IMR-90 (cell line): ENCODE measurements around the gene KLF13. TPM values are rescaled to one million over a fixed set of nuclear protein-coding genes. Genes with fewer than 3 reads are reported as not detected.

ENCODE experiments used
- ATAC-seq: fragments of 200-7000 bp; cut with Tn5 transposase; 2 replicates; pipeline ENCODE4 v1.9.1; 2020; ENCODE audit warnings: low read depth, mild to moderate bottlenecking, moderate library complexity
- BruUV-seq: library from RNA; stranded (reverse); fragments of 400-500 nt; replicated peaks from 2 replicates; lab custom pipeline; 2021; lab: Mats Ljungman, UMichigan
- CTCF ChIA-PET: fragments of 300-600 bp; formaldehyde crosslinking; extraction: SDS; loops from one replicate; lab custom pipeline; 2021; ENCODE audit warnings: antibody characterized with exemption; lab: Yijun Ruan, JAX
- POLR2A ChIA-PET: fragments of 300-600 bp; sonication (Branson Sonifier 250); formaldehyde crosslinking; loops from one replicate; lab custom pipeline; 2022; ENCODE audit warnings: antibody characterized with exemption; ENCODE audit not compliant: unreplicated experiment; lab: Charles Lee
- DNase-seq: peaks from one replicate; pipeline ENCODE4 v3.0.0; 2013
- H2AFZ ChIP-seq: replicated peaks from 2 replicates; pipeline ENCODE3; 2013; ENCODE audit warnings: low read length, mild to moderate bottlenecking; ENCODE audit not compliant: poor library complexity
- H2AK5ac ChIP-seq: 2 replicates; pipeline ENCODE4 v1.6.1; 2013; ENCODE audit warnings: low read depth, low read length, inconsistent platforms
- H2AK9ac ChIP-seq: replicated peaks from 2 replicates; pipeline ENCODE3; 2013; ENCODE audit warnings: mild to moderate bottlenecking, low read depth, low read length, moderate library complexity; ENCODE audit not compliant: poor library complexity
- H2BK120ac ChIP-seq: 2 replicates; pipeline ENCODE4 v1.6.1; 2013; ENCODE audit warnings: low read depth, low read length, inconsistent platforms
- H2BK15ac ChIP-seq: 3 replicates; pipeline ENCODE4 v1.6.1; 2013; ENCODE audit warnings: low read depth, low read length, inconsistent platforms
- H2BK20ac ChIP-seq: 2 replicates; pipeline ENCODE4 v1.6.1; 2013; ENCODE audit warnings: low read depth, mild to moderate bottlenecking, inconsistent platforms, low read length, moderate library complexity
- H2BK5ac ChIP-seq: 2 replicates; pipeline ENCODE4 v1.6.1; 2013; ENCODE audit warnings: mild to moderate bottlenecking, low read depth, low read length, inconsistent platforms; ENCODE audit not compliant: poor library complexity, severe bottlenecking
- H3K14ac ChIP-seq: replicated peaks from 2 replicates; pipeline ENCODE4 v1.6.1; 2013; ENCODE audit warnings: low read depth, low read length, inconsistent platforms
- H3K18ac ChIP-seq: 2 replicates; pipeline ENCODE4 v1.6.1; 2013; ENCODE audit warnings: low read depth, low read length, control low read depth
- H3K23ac ChIP-seq: 2 replicates; pipeline ENCODE4 v1.6.1; 2013; ENCODE audit warnings: low read depth, low read length, inconsistent platforms
- H3K27ac ChIP-seq: 2 replicates; pipeline ENCODE4 v1.5.1; 2013; ENCODE audit warnings: mild to moderate bottlenecking, control low read depth, low read length; ENCODE audit not compliant: insufficient read depth
- H3K27me3 ChIP-seq: 2 replicates; pipeline ENCODE4 v1.6.1; 2013; ENCODE audit warnings: low read length; ENCODE audit not compliant: control insufficient read depth, insufficient read depth
- H3K36me3 ChIP-seq: 2 replicates; pipeline ENCODE4 v1.6.1; 2013; ENCODE audit warnings: low read length, mixed read lengths; ENCODE audit not compliant: control insufficient read depth, insufficient read depth
- H3K4ac ChIP-seq: 2 replicates; pipeline ENCODE4 v1.6.1; 2013; ENCODE audit warnings: low read depth, low read length, inconsistent platforms
- H3K4me1 ChIP-seq: 2 replicates; pipeline ENCODE4 v1.6.1; 2013; ENCODE audit warnings: low read length, mixed read lengths; ENCODE audit not compliant: control insufficient read depth, insufficient read depth
- H3K4me2 ChIP-seq: 2 replicates; pipeline ENCODE4 v1.6.1; 2013; ENCODE audit warnings: low read depth, mild to moderate bottlenecking, control low read depth, low read length, moderate library complexity
- H3K4me3 ChIP-seq: 2 replicates; pipeline ENCODE4 v1.5.1; 2013; ENCODE audit warnings: low read depth, mild to moderate bottlenecking, control low read depth, low read length, moderate library complexity; ENCODE audit not compliant: insufficient read depth
- H3K56ac ChIP-seq: 2 replicates; pipeline ENCODE4 v1.6.1; 2013; ENCODE audit warnings: low read length, inconsistent platforms; ENCODE audit not compliant: insufficient read depth; ENCODE audit errors: extremely low read depth
- H3K79me1 ChIP-seq, 2 experiments: 2 replicates each; pipeline ENCODE4 v1.6.1; 2013; ENCODE audit warnings: low read length in 2 of 2, inconsistent platforms in 1 of 2, low read depth in 1 of 2
- H3K9ac ChIP-seq: 2 replicates; pipeline ENCODE4 v1.6.1; 2013; ENCODE audit warnings: low read depth, low read length, control low read depth
- H3K9me1 ChIP-seq: 2 replicates; pipeline ENCODE4 v1.6.1; 2013; ENCODE audit warnings: low read length, inconsistent platforms; ENCODE audit not compliant: insufficient read depth
- H3K9me3 ChIP-seq: 2 replicates; pipeline ENCODE4 v1.6.1; 2013; ENCODE audit warnings: low read length; ENCODE audit not compliant: control insufficient read depth, insufficient read depth
- H4K20me1 ChIP-seq: 2 replicates; pipeline ENCODE4 v1.6.1; 2013; ENCODE audit warnings: low read length, inconsistent platforms; ENCODE audit not compliant: insufficient read depth
- H4K5ac ChIP-seq: 2 replicates; pipeline ENCODE4 v1.6.1; 2013; ENCODE audit warnings: mild to moderate bottlenecking, low read depth, low read length, control low read depth
- H4K8ac ChIP-seq, 2 experiments: 2 replicates each; pipeline ENCODE4 v1.6.1; 2013; ENCODE audit warnings: low read depth in 2 of 2, low read length in 2 of 2, control low read depth in 1 of 2, inconsistent platforms in 1 of 2
- H4K91ac ChIP-seq: 2 replicates; pipeline ENCODE4 v1.6.1; 2013; ENCODE audit warnings: low read depth, low read length, inconsistent platforms; ENCODE audit not compliant: insufficient read depth
- BHLHE40 ChIP-seq: fragments of 150-350 bp; IDR thresholded peaks from 2 replicates; pipeline ENCODE4 v1.6.1; 2016; ENCODE audit warnings: mild to moderate bottlenecking, low read depth, low read length
- CEBPB ChIP-seq: IDR thresholded peaks from 2 replicates; pipeline ENCODE4 v1.6.1; 2012; ENCODE audit warnings: low read depth, low read length, improper control_type of control experiment
- CHD1 ChIP-seq: IDR thresholded peaks from 2 replicates; pipeline ENCODE4 v1.6.1; 2012; ENCODE audit warnings: low read depth, low read length, improper control_type of control experiment
- CTCF ChIP-seq: conservative IDR thresholded peaks from 2 replicates; pipeline ENCODE4 v1.5.1; 2012; ENCODE audit warnings: mild to moderate bottlenecking, low read depth, low read length, improper control_type of control experiment
- ELK1 ChIP-seq: fragments of 150-350 bp; IDR thresholded peaks from 2 replicates; pipeline ENCODE4 v1.6.1; 2016; ENCODE audit warnings: low read depth, mild to moderate bottlenecking, low read length, moderate library complexity, borderline replicate concordance
- FOS ChIP-seq: fragments of 150-350 bp; IDR thresholded peaks from 2 replicates; pipeline ENCODE4 v1.6.1; 2016; ENCODE audit warnings: low read depth, low read length
- MAFK ChIP-seq: IDR thresholded peaks from 2 replicates; pipeline ENCODE4 v1.6.1; 2012; ENCODE audit warnings: low read depth, low read length, improper control_type of control experiment
- MAZ ChIP-seq: IDR thresholded peaks from 2 replicates; pipeline ENCODE4 v1.6.1; 2012; ENCODE audit warnings: low read depth, mild to moderate bottlenecking, low read length, improper control_type of control experiment, moderate library complexity, borderline replicate concordance
- MXI1 ChIP-seq: IDR thresholded peaks from 2 replicates; pipeline ENCODE4 v1.6.1; 2012; ENCODE audit warnings: low read depth, mild to moderate bottlenecking, low read length, moderate library complexity, borderline replicate concordance
- NFE2L2 ChIP-seq: fragments of 150-350 bp; IDR thresholded peaks from 2 replicates; pipeline ENCODE4 v1.6.1; 2016; ENCODE audit warnings: low read depth, mild to moderate bottlenecking, low read length
- POLR2A ChIP-seq: IDR thresholded peaks from 2 replicates; pipeline ENCODE4 v1.6.1; 2012; ENCODE audit warnings: mild to moderate bottlenecking, low read depth, low read length
- RAD21 ChIP-seq: IDR thresholded peaks from 2 replicates; pipeline ENCODE4 v1.6.1; 2012; ENCODE audit warnings: low read length, improper control_type of control experiment
- RCOR1 ChIP-seq: IDR thresholded peaks from 2 replicates; pipeline ENCODE4 v1.6.1; 2012; ENCODE audit warnings: mild to moderate bottlenecking, low read length, improper control_type of control experiment; ENCODE audit not compliant: insufficient replicate concordance
- RFX5 ChIP-seq: IDR thresholded peaks from 2 replicates; pipeline ENCODE4 v1.8.0; 2012; ENCODE audit warnings: low read depth, mild to moderate bottlenecking, low read length, moderate library complexity
- SMC3 ChIP-seq: fragments of 150-350 bp; IDR thresholded peaks from 2 replicates; pipeline ENCODE4 v1.6.1; 2016; ENCODE audit warnings: low read depth, mild to moderate bottlenecking, antibody characterized with exemption, low read length, moderate library complexity
- WGBS, 2 experiments: methylation state at CpG; one replicate each; pipeline versions ENCODE4 v1.1.5 to v1.1.7; 2013; ENCODE audit warnings: missing lambda C conversion rate in 2 of 2; ENCODE audit not compliant: insufficient read length in 1 of 2; ENCODE audit errors: extremely low coverage in 2 of 2; 5-methylcytosine and 5-hydroxymethylcytosine counted together
- dilution Hi-C: fragments of 300-500 bp; cut with HindIII; formaldehyde crosslinking; loops from one replicate; pipeline ENCODE4 v1.14.3; 2018; ENCODE audit warnings: low sequenced_read_pairs; ENCODE audit not compliant: unreplicated experiment
- in situ Hi-C: fragments of 300-500 bp; cut with MboI; formaldehyde crosslinking; loops from 3 replicates; pipeline ENCODE4 v1.14.3; 2019; ENCODE audit warnings: low sequenced_read_pairs, inconsistent platforms, mixed read lengths
- intact Hi-C: fragments of 100-400 bp; cut with micrococcal nuclease; formaldehyde crosslinking; loops from 2 replicates; pipeline ENCODE4 v1.10.0; 2022
- polyA plus RNA-seq, 3 experiments: library from polyadenylated mRNA; depleted of rRNA; stranded (reverse); fragments of >200 nt; gene quantifications; 2 replicates each; pipeline ENCODE4 v1.2.3, GENCODE V29; 2012; ENCODE audit warnings: low replicate concordance in 1 of 3
- total RNA-seq: library from RNA; depleted of rRNA; stranded (reverse); fragments of >200 nt; gene quantifications from 2 replicates; pipeline ENCODE4 v1.2.3, GENCODE V29; 2012
- TF ChIP-seq, protein P1 (sequence below): fragments of 150-350 bp; IDR thresholded peaks from 2 replicates; pipeline ENCODE4 v1.6.1; 2017; ENCODE audit warnings: mild to moderate bottlenecking, antibody characterized with exemption, low read length, low read depth

The KLF13 gene
- total and polyA plus RNA-seq, 2 of the 4 experiments (the other 2 are of a cell fraction), result 9.5 to 10.6 TPM

DNA sequence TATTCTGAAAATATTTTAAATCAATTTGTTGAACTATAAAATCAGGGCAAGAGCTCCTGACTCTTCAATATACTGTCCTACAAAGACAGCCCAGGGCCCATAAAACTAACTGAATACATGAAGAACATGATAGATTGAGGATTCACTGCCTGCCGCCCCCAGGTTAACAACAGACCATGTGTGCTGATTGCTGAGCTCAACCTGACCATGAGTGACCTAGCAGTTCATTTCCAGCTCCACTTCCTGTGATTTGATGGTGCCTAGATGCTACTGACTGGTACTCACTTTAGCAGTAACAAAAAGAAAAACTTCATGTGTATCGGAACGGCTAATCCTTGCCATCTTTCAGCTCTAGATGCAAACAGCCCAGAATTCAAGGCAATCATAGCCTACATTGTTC, 9.6 kb upstream of the KLF13 start:
- Histone ChIP-seq H2BK120ac (no peak overlapping the region), H3K18ac (no peak overlapping the region), H3K4me1 (no peaks in the 10 kb centered on the region), H3K9me1 (no peaks in the 10 kb centered on the region), H2AK9ac (no peak overlapping the region), H3K9me3 (peaks cover 17% of the 10 kb centered on the region), H3K9ac (no peak overlapping the region), H2AFZ (no peak overlapping the region), H3K27ac (no peak overlapping the region), H2BK15ac (no peak overlapping the region), H2BK20ac (no peak overlapping the region), H4K8ac (no peak overlapping the region), H3K14ac (no peak overlapping the region), H3K4ac (no peak overlapping the region), H4K91ac (no peak overlapping the region), H3K4me2 (no peak overlapping the region), H3K4me3 (no peak overlapping the region), H3K36me3 (no peaks in the 10 kb centered on the region), H3K56ac (no peak overlapping the region), H3K27me3 (peaks cover 26% of the 10 kb centered on the region), H4K5ac (no peak overlapping the region), H4K20me1 (no peaks in the 10 kb centered on the region), H3K23ac (no peak overlapping the region), H3K79me1 (no peaks in the 10 kb centered on the region), H2AK5ac (no peak overlapping the region), H2BK5ac (no peak overlapping the region)
- intact Hi-C loops, result no loop called here
- DNase-seq (no peak), ATAC-seq (no peak)
- TF ChIP-seq MAZ (no peak), CTCF (no peak), CHD1 (no peak), NFE2L2 (no peak), RAD21 (no peak), RFX5 (no peak), POLR2A (no peak), MAFK (no peak), FOS (no peak), MXI1 (no peak), BHLHE40 (no peak), RCOR1 (no peak), CEBPB (no peak), SMC3 (no peak), ELK1 (no peak)
- TF ChIP-seq, protein P1, sequence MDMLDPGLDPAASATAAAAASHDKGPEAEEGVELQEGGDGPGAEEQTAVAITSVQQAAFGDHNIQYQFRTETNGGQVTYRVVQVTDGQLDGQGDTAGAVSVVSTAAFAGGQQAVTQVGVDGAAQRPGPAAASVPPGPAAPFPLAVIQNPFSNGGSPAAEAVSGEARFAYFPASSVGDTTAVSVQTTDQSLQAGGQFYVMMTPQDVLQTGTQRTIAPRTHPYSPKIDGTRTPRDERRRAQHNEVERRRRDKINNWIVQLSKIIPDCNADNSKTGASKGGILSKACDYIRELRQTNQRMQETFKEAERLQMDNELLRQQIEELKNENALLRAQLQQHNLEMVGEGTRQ, result no peak
- ChIA-PET CTCF (interaction anchor here (0.5 kb wide), 1 partner anchor 14 kb away, joined by 3 read pairs; no protein-coding TSS in a partner anchor), POLR2A (no interaction called here)
- in situ Hi-C loops, result loop anchor here (10.0 kb wide), 1 partner anchor 112 kb away; no protein-coding TSS in a partner anchor
- dilution Hi-C loops, result no loop called here
- 80% methylated on average over 1 of the region's 3 CpGs; no CpG with 5 or more reads in 1 of the 2 experiments for WGBS, 2 experiments
- no TSS peak for BruUV-seq
